Glomerular endothelial cell (primary cell): ENCODE results near the gene ASGR2. TPM values are rescaled to one million over a fixed set of nuclear protein-coding genes. Genes with fewer than 3 reads are reported as not detected.
"Not testable (repeated sequence)": the region's sequence is repeated elsewhere in the genome, so short reads cannot be mapped to it uniquely, and the experiment has no call there.

ENCODE experiments used
- DNase-seq: peaks from one replicate; pipeline ENCODE4 v3.0.0-alpha.2; 2011; ENCODE audit warnings: low read depth, low spot score; ENCODE audit errors: extremely low read depth
- total RNA-seq: library from RNA; depleted of rRNA; stranded (reverse); fragments of >200 nt; gene quantifications from 2 replicates; pipeline ENCODE4 v1.2.3, GENCODE V29; 2015

ASGR2 gene
- not detected in 2 replicates for total RNA-seq

GRCh38 chr17:7114241-7114874 lies at the start of gene ASGR2:
TSS of gene ASGR2 (minus strand) at chr17:7114822. CDS start at chr17:7114240, 582 bp downstream.
- no peak for DNase-seq

- DNase-seq = not testable (repeated sequence)
These were observed 44.9 kb upstream of the ASGR2 start for GRCh38 chr17:7159571-7159970.

- DNase-seq = not testable (repeated sequence)
These were observed 43.8 kb upstream of the ASGR2 start for GRCh38 chr17:7158424-7158823.

- no peak for DNase-seq
These were observed 41.8 kb upstream of the ASGR2 start for GRCh38 chr17:7156342-7156940.

- DNase-seq = no peak
These were observed 33.1 kb upstream of the ASGR2 start for GRCh38 chr17:7147772-7148171.

- DNase-seq = no peak
These were observed 31.5 kb upstream of the ASGR2 start for GRCh38 chr17:7146115-7146514.

- DNase-seq = no peak
These were observed 29.6 kb upstream of the ASGR2 start for GRCh38 chr17:7144213-7144612.

GRCh38 chr17:7141824-7142223 lies 27.2 kb upstream of the ASGR2 start:
- DNase-seq = no peak

DNA sequence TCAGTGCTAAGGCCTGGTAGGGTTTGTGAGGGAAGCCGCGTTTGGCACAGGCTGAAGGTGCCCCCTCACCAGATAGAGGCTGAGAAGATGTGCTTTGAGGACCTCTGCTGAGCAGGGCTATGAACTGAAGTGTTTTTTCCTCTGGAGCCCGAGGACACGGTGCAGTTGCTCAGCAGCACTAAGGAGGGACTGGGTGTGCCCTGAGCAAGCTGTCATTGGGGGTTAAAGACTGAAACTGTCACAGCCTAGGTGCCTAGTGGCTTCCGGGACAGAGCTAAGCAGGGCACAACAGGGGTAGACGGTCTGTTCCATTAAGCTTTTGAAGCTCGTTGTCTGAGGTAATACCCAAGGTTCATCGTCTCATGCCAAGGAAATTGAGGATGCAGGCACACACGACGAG lies 24.8 kb upstream of the ASGR2 start:
- no peak for DNase-seq

- no peak for DNase-seq
These were observed 24.3 kb upstream of the ASGR2 start for GRCh38 chr17:7138800-7139381.

DNA sequence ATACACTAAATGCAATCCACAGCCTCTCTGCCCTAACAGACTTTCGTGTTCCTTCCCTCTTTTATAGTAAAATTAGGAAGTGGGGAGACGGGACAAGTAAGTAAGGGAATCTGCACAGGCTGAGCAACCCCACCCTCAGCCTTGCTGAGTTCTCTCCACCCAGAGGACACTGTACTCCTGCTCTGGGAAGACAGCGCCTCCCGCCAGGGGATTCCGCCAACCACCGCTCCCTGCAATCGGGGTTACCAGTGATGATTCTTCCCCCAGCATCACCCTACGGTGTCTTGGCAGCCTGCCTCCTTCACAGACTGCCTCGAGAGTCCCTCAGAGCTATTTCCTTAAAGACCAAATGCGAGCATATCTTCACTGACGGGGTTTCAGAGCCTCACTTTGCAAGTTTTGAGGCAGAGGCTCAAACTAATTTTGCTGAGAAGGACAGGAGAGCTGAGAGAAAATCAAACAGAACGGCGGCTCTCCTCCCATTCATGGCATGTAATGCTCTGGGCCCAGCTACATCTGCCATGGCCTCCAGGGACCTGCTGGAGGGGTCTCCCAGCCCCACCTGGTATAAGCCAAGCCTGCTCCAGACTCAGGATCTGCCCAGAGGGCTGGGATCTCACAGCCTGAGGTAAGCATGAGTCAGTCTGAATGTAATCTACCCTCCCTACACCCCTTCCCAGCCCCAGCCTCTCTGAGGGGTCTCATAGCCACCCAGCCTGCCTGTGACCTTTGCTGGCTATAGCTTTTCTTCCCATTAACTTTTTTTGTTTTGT lies 22.7 kb upstream of the ASGR2 start:
- no peak for DNase-seq

DNA sequence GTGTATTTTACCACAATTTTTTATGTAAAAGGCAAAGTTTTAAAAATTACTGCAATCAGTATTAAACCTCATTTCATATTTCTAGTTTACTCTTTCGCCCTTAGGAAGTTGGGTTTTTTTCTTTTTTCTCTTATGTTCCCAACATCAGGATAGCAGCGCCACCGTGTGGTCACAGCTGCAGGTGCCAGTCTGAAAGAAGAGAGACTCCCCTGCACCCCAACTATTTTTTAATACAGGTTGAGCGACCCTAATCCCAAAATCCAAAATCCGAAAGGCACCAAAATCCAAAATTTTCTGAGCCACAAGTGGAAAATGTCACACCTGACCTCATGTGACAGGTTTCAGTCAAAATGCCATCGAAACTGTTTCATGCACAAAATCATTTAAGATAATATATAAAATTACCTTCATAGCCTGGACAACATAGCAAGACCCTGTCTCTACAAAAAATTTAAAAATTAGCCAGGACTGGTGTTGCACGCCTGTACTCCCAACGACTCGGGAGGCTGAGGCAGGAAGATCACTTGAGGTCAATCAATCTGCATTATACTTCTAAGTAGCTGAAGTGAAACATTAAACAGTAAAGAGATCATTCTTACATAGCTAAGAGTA lies 21.8 kb upstream of the ASGR2 start:
- no peak for DNase-seq

DNA sequence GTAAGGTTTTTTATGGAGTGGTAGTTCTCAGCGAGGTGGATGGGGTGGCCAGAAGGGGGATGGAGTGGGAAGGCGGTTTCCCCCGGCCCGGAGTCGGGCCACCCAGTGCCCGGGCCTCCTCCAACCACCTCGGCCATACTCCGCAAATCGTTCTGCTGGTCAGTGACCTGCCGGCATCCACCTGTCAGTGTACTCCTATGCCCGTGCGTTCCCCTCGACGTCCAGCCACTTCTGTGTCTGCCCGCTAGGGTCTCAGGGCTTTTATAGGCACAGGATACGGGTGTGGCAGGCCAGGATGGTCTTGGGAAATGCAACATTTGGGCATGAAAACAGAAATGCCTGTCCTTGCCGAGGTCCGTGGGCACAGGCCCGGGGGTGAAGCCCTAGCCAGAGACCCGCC lies 19.3 kb upstream of the ASGR2 start:
- no peak for DNase-seq

DNA sequence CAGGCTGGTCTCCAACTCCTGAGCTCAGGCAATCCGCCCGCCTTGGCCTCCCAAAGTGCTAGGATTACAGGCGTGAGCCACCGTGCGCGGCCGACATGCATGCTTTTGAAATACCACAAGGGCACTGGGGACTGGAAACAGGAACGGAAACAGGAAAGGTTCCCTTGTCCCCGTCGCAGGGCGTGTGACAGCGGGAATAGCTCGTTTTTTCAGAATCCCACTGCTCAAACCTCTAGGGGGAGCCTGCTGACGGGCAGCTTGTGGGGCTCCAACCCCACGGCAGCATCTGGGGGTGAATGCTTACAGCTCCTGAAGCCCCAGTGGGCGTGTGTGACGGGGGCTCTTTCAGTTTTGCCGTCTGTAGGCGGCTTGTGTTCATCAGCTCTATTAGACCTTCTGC lies 18.8 kb upstream of the ASGR2 start:
- no peak for DNase-seq

- DNase-seq = no peak
These were observed 18.0 kb upstream of the ASGR2 start for GRCh38 chr17:7132511-7133094.

DNA sequence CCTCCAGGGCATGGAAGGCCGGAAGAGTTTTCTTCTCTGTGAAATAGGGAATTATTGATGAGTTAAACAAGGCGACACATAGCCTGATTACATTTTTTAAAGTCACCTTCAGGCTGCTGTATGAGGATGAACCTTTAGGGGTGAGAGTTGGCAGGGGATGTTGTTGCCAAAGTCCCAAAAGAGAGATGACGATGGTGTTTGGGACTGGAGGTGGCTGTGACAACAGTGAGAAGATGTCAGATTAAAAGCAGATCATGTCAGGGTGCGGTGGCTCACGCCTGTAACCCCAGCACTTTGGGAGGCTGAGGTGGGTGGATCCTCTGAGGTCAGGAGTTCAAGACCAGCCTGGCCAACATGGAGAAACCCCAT lies 16.8 kb upstream of the ASGR2 start:
- DNase-seq = no peak

GRCh38 chr17:7130621-7131422 lies 16.2 kb upstream of the ASGR2 start:
- DNase-seq = no peak

DNA sequence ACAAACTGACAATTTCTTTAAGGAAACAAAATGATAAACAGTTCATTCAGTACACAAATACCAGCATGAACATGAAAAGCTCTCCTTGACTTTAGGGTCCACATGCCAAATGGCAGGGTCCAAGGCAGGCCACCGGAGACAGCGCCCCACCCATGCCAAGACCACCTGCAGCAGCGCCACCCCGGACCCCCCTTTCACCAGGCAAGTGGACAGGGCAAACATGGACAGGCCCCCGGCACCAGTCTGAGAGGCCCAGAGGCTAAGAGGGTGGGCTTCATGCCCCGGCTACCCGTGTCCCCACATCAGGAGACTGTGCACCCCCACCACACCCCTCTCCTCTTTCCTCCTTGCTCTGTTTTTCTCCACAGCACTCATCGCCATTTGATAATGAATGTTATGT lies 14.7 kb upstream of the ASGR2 start:
- no peak for DNase-seq

GRCh38 chr17:7128160-7128559 lies 13.5 kb upstream of the ASGR2 start:
- DNase-seq = no peak

DNA sequence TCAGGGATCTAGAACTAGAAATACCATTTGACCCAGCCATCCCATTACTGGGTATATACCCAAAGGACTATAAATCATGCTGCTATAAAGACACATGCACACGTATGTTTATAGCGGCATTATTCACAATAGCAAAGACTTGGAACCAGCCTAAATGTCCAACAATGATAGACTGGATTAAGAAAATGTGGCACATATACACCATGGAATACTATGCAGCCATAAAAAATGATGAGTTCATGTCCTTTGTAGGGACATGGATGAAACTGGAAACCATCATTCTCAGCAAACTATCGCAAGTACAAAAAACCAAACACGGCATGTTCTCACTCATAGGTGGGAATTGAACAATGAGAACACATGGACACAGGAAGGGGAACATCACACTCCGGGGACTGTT lies 12.9 kb upstream of the ASGR2 start:
- not testable (repeated sequence) for DNase-seq
